WTC11 (cell line): ENCODE results near the gene LCORL. TPM values are rescaled to one million over a fixed set of nuclear protein-coding genes. Genes with fewer than 3 reads are reported as not detected.

ENCODE experiments used
- ATAC-seq: fragments of 200-7000 bp; cut with Tn5 transposase; 2 replicates; pipeline ENCODE4 v1.10.0; 2021; ENCODE audit warnings: mild to moderate bottlenecking, moderate library complexity
- CTCF ChIA-PET: fragments of 300-600 bp; sonication (Branson Sonifier 250); formaldehyde crosslinking; loops from one replicate; lab custom pipeline; 2021; ENCODE audit warnings: antibody characterized with exemption; lab: Charles Lee
- POLR2A ChIA-PET: fragments of 350-600 bp; sonication (Branson Sonifier 250); formaldehyde crosslinking; loops from one replicate; lab custom pipeline; 2021; ENCODE audit warnings: antibody characterized with exemption; lab: Charles Lee
- DNase-seq: peaks from one replicate; pipeline ENCODE4 v3.0.0; 2021; ENCODE audit warnings: low spot score
- H3K27ac Mint-ChIP-seq: 2 replicates; pipeline ENCODE4 v1.8.0; 2021; ENCODE audit warnings: mixed read lengths
- H3K27me3 Mint-ChIP-seq: 2 replicates; pipeline ENCODE4 v1.8.0; 2021; ENCODE audit warnings: low read depth, mild to moderate bottlenecking, moderate library complexity, mixed read lengths
- H3K36me3 Mint-ChIP-seq: 2 replicates; pipeline ENCODE4 v1.8.0; 2021; ENCODE audit warnings: mixed read lengths
- H3K4me1 Mint-ChIP-seq: 2 replicates; pipeline ENCODE4 v1.8.0; 2022; ENCODE audit warnings: mixed read lengths
- H3K4me3 Mint-ChIP-seq: 2 replicates; pipeline ENCODE4 v1.8.0; 2021; ENCODE audit warnings: mild to moderate bottlenecking, moderate library complexity, mixed read lengths
- H3K9me3 Mint-ChIP-seq: 2 replicates; pipeline ENCODE4 v1.8.0; 2021; ENCODE audit warnings: mixed read lengths
- AFF4 ChIP-seq: sonication (generic); formaldehyde crosslinking; IDR thresholded peaks from 2 replicates; pipeline ENCODE4 v1.8.1; 2023; ENCODE audit warnings: mild to moderate bottlenecking, missing genetic modification reagents, borderline replicate concordance
- ATF1 ChIP-seq: sonication (generic); formaldehyde crosslinking; IDR thresholded peaks from 2 replicates; pipeline ENCODE4 v1.8.1; 2023; ENCODE audit warnings: mild to moderate bottlenecking, moderate library complexity, missing genetic modification reagents
- CTCF ChIP-seq: fragments of 200-600 bp; IDR thresholded peaks from 2 replicates; pipeline ENCODE4 v1.8.0; 2022; ENCODE audit warnings: antibody characterized with exemption
- ELF4 ChIP-seq: sonication (generic); formaldehyde crosslinking; IDR thresholded peaks from 2 replicates; pipeline ENCODE4 v1.8.1; 2022; ENCODE audit warnings: low read depth, mild to moderate bottlenecking, moderate library complexity, missing genetic modification reagents
- ERG ChIP-seq: fragments of 250-450 bp; sonication (Bioruptor Pico); IDR thresholded peaks from 2 replicates; pipeline ENCODE4 v1.8.0; 2021; ENCODE audit warnings: mild to moderate bottlenecking
- ETV6 ChIP-seq: sonication (generic); formaldehyde crosslinking; IDR thresholded peaks from 2 replicates; pipeline ENCODE4 v1.8.1; 2022; ENCODE audit warnings: mild to moderate bottlenecking, missing genetic modification reagents
- FOXP1 ChIP-seq: sonication (generic); formaldehyde crosslinking; IDR thresholded peaks from 2 replicates; pipeline ENCODE4 v1.8.0; 2022; ENCODE audit warnings: missing genetic modification reagents, mild to moderate bottlenecking, moderate library complexity, borderline replicate concordance
- HMGXB4 ChIP-seq: sonication (generic); formaldehyde crosslinking; IDR thresholded peaks from 2 replicates; pipeline ENCODE4 v1.8.1; 2023; ENCODE audit warnings: mild to moderate bottlenecking, moderate library complexity, missing genetic modification reagents
- JUN ChIP-seq: sonication (generic); formaldehyde crosslinking; IDR thresholded peaks from 2 replicates; pipeline ENCODE4 v1.8.0; 2023; ENCODE audit warnings: mild to moderate bottlenecking, missing genetic modification reagents
- MAX ChIP-seq: sonication (generic); formaldehyde crosslinking; IDR thresholded peaks from 2 replicates; pipeline ENCODE4 v1.8.0; 2022; ENCODE audit warnings: mild to moderate bottlenecking, missing genetic modification reagents
- NFATC4 ChIP-seq: fragments of 250-450 bp; sonication (Bioruptor Pico); IDR thresholded peaks from 2 replicates; pipeline ENCODE4 v1.9.0; 2021; ENCODE audit warnings: mild to moderate bottlenecking
- NFYB ChIP-seq: sonication (generic); formaldehyde crosslinking; conservative IDR thresholded peaks from 2 replicates; pipeline ENCODE4 v1.8.0; 2022; ENCODE audit warnings: low read depth, missing genetic modification reagents
- NR2C2 ChIP-seq: sonication (generic); formaldehyde crosslinking; IDR thresholded peaks from 2 replicates; pipeline ENCODE4 v1.8.0; 2022; ENCODE audit warnings: mild to moderate bottlenecking, missing genetic modification reagents
- NR3C1 ChIP-seq: sonication (generic); formaldehyde crosslinking; conservative IDR thresholded peaks from 2 replicates; pipeline ENCODE4 v1.8.1; 2023; ENCODE audit warnings: low read depth, mild to moderate bottlenecking, missing genetic modification reagents
- TCF7 ChIP-seq: sonication (generic); formaldehyde crosslinking; IDR thresholded peaks from 2 replicates; pipeline ENCODE4 v1.8.0; 2022; ENCODE audit warnings: mild to moderate bottlenecking, low read depth, missing genetic modification reagents, moderate library complexity
- TEAD4 ChIP-seq: sonication (generic); formaldehyde crosslinking; IDR thresholded peaks from 2 replicates; pipeline ENCODE4 v1.8.0; 2022; ENCODE audit warnings: mild to moderate bottlenecking, missing genetic modification reagents
- USF1 ChIP-seq: sonication (generic); formaldehyde crosslinking; IDR thresholded peaks from 2 replicates; pipeline ENCODE4 v1.8.0; 2022; ENCODE audit warnings: mild to moderate bottlenecking, missing genetic modification reagents
- ZNF425 ChIP-seq: fragments of 250-450 bp; sonication (Bioruptor Pico); conservative IDR thresholded peaks from 2 replicates; pipeline ENCODE4 v1.9.0; 2021; ENCODE audit warnings: mild to moderate bottlenecking
- total RNA-seq: library from RNA; stranded (reverse); gene quantifications from 3 replicates; pipeline ENCODE4 v1.2.3, GENCODE V29; 2021
- TF ChIP-seq, protein P1 (sequence below): fragments of 250-450 bp; sonication (Bioruptor Pico); IDR thresholded peaks from 2 replicates; pipeline ENCODE4 v1.9.0; 2021; ENCODE audit warnings: mild to moderate bottlenecking
- TF ChIP-seq, protein P2 (sequence below): sonication (generic); formaldehyde crosslinking; conservative IDR thresholded peaks from 2 replicates; pipeline ENCODE4 v1.8.1; 2022; ENCODE audit warnings: mild to moderate bottlenecking, missing genetic modification reagents

LCORL gene
- total RNA-seq, 1 experiment from 2014 or later = 19.9 TPM

GRCh38 chr4:17934286-17934685, 87.3 kb downstream of the LCORL start:
- DNase-seq = no peak
- Mint-ChIP-seq H3K4me1 (no peaks in the 10 kb centered on the region), H3K4me3 (no peak overlapping the region), H3K27ac (no peak overlapping the region), H3K36me3 (peaks cover 20% of the 10 kb centered on the region), H3K9me3 (peaks cover 37% of the 10 kb centered on the region)
- POLR2A ChIA-PET = no interaction called here
- CTCF ChIA-PET = no interaction called here
- no peak for ATAC-seq
- TF ChIP-seq NFYB (CRISPR knock-in tag) (no peak), FOXP1 (CRISPR knock-in tag) (no peak), ERG (CRISPR knock-in tag) (no peak), MAX (no peak), ATF1 (no peak)
- TF ChIP-seq, protein P1, sequence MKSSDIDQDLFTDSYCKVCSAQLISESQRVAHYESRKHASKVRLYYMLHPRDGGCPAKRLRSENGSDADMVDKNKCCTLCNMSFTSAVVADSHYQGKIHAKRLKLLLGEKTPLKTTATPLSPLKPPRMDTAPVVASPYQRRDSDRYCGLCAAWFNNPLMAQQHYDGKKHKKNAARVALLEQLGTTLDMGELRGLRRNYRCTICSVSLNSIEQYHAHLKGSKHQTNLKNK (CRISPR knock-in tag) = no peak
- TF ChIP-seq, all 79 proteins: peak for 0
- no peaks in the 10 kb centered on the region; the same call in 1 of the 2 replicates for H3K27me3 Mint-ChIP-seq

DNA sequence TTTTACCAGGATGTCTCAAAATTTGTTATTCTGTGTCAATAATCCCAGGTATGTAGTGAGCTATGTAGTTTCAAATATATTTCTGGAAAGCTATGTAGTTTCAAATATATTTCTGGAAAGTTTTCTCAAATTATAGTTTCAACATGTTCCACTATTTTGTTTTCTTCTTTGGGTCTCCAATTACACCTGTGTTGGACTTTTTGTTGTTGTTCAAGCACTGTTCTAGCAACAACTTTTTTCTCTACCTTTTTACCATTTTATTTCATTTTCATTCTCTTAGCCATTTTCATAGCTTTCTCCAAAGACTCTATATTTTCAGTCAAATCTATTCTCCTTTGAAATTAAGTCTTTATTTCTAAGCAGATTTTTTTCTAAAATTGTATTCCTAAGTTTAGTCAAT, 88.4 kb downstream of the LCORL start:
- ChIA-PET CTCF (no interaction called here), POLR2A (interaction anchor here (0.6 kb wide), 1 partner anchor 49 kb away, joined by 3 read pairs; no protein-coding TSS in a partner anchor)
- H3K36me3 Mint-ChIP-seq = peaks cover 20% of the 10 kb centered on the region

DNA sequence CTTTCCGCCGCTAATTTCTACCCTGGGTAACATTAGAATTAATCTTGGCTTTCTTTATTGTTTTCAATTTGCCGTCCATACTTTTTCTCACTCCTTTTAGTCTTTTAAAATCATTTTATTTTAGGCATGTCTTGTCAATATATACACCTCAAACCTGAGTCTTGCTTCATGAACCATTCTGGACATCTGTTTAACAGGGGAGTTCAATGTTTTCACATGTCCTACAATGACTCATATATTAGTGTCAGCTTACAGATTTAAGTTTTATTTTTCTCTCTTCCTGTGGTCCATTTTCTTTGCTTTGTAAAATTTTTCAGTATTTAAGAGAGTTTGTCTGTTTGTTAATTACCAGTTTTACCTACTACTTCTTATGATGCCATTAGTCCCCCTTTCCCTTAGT, 89.5 kb downstream of the LCORL start:
- POLR2A ChIA-PET = no interaction called here
- DNase-seq = no peak
- Mint-ChIP-seq H3K27ac (no peak overlapping the region), H3K4me3 (no peak overlapping the region), H3K9me3 (peaks cover 43% of the 10 kb centered on the region), H3K36me3 (peaks cover 20% of the 10 kb centered on the region), H3K4me1 (no peaks in the 10 kb centered on the region), H3K27me3 (no peaks in the 10 kb centered on the region; the same call in 1 of the 2 replicates)
- ATAC-seq = no peak
- CTCF ChIA-PET = no interaction called here
- TF ChIP-seq ZNF425 (CRISPR knock-in tag) (no peak), FOXP1 (CRISPR knock-in tag) (no peak), AFF4 (no peak), CTCF (no peak), USF1 (CRISPR knock-in tag) (no peak), ELF4 (CRISPR knock-in tag) (no peak), NR3C1 (CRISPR knock-in tag) (no peak)

More for the DNA sequence above, 88.4 kb downstream of the LCORL start:
- no peak overlapping the region for H3K27ac Mint-ChIP-seq
- TF ChIP-seq HMGXB4 (CRISPR knock-in tag) (no peak), ETV6 (CRISPR knock-in tag) (no peak), JUN (CRISPR knock-in tag) (no peak), TEAD4 (CRISPR knock-in tag) (no peak), NFATC4 (CRISPR knock-in tag) (no peak), NR2C2 (CRISPR knock-in tag) (no peak), TCF7 (CRISPR knock-in tag) (no peak)
- TF ChIP-seq, protein P2, sequence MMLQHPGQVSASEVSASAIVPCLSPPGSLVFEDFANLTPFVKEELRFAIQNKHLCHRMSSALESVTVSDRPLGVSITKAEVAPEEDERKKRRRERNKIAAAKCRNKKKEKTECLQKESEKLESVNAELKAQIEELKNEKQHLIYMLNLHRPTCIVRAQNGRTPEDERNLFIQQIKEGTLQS (CRISPR knock-in tag) = no peak
- no peak overlapping the region for H3K4me3 Mint-ChIP-seq
- ATAC-seq = no peak
- H3K27me3 Mint-ChIP-seq = no peaks in the 10 kb centered on the region; the same call in 1 of the 2 replicates
- H3K4me1 Mint-ChIP-seq = no peaks in the 10 kb centered on the region
- no peak for DNase-seq
- peaks cover 43% of the 10 kb centered on the region for H3K9me3 Mint-ChIP-seq
